BJ (cell line): ENCODE measurements around the gene PRPF40A. TPM values are rescaled to one million over a fixed set of nuclear protein-coding genes. Genes with fewer than 3 reads are reported as not detected.
"Not testable (repeated sequence)": the region's sequence is repeated elsewhere in the genome, so short reads cannot be mapped to it uniquely, and the experiment has no call there.

Experiments
- CTCF ChIA-PET: fragments of 350-600 bp; formaldehyde crosslinking; extraction: SDS; loops from one replicate; lab custom pipeline; 2021; ENCODE audit warnings: antibody characterized with exemption, inconsistent platforms; lab: Yijun Ruan, JAX
- POLR2A ChIA-PET: fragments of 300-600 bp; sonication (Branson Sonifier 250); formaldehyde crosslinking; extraction: SDS; loops from one replicate; lab custom pipeline; 2021; ENCODE audit warnings: antibody characterized with exemption; lab: Charles Lee
- DNase-seq: peaks from one replicate; pipeline ENCODE4 v3.0.0-alpha.2; 2011; ENCODE audit warnings: low read depth
- H3K27me3 ChIP-seq: 2 replicates; pipeline ENCODE4 v1.6.0; 2011; ENCODE audit warnings: low read length; ENCODE audit not compliant: control insufficient read depth, insufficient read depth
- H3K36me3 ChIP-seq: 2 replicates; pipeline ENCODE4 v1.5.1; 2011; ENCODE audit warnings: low read length; ENCODE audit not compliant: control insufficient read depth, insufficient read depth
- H3K4me3 ChIP-seq: 2 replicates; pipeline ENCODE4 v1.5.1; 2011; ENCODE audit warnings: low read depth, mild to moderate bottlenecking, control low read depth, low read length
- CTCF ChIP-seq: IDR thresholded peaks from 2 replicates; pipeline ENCODE4 v1.5.1; 2011; ENCODE audit warnings: low read depth, mild to moderate bottlenecking, control low read depth, inconsistent platforms, low read length, moderate library complexity; ENCODE audit not compliant: insufficient read depth
- polyA plus RNA-seq: library from polyadenylated mRNA; depleted of rRNA; stranded (reverse); fragments of >200 nt; gene quantifications from 2 replicates; pipeline ENCODE4 v1.2.3, GENCODE V29; 2011

The PRPF40A gene
- polyA plus RNA-seq, 1 experiment = 135 TPM

DNA sequence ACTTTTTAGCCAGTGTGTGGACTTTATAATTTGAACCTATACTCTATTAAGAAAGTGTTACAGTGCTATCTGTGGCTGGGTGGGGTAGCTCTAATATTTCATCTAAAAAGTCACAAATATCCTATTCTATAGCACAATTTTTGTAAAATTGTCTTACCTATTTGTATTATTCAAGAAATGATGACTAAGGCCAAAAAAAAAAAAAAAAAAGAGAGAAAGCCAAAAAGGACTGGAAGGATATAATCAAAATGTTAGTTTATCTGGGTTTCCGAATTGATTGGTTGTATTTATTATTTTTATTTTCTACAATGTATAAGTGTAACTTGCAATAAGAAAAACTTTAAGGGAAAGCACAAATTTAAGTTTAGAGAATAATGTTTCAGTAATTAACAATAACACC is 6.7 kb upstream of the PRPF40A start:
- no peak for TF ChIP-seq CTCF
- ChIA-PET POLR2A (no interaction called here), CTCF (no interaction called here)
- H3K4me3 ChIP-seq = no peak overlapping the region
- no peaks in the 10 kb centered on the region for H3K27me3 ChIP-seq
- DNase-seq = no peak
- no peaks in the 10 kb centered on the region for H3K36me3 ChIP-seq

GRCh38 chr2:152722639-152723038 is 5.4 kb upstream of the PRPF40A start:
- POLR2A ChIA-PET, DNase-seq, H3K27me3 ChIP-seq, CTCF ChIA-PET, H3K36me3 ChIP-seq, H3K4me3 ChIP-seq: not testable (repeated sequence)

- no peaks in the 10 kb centered on the region for H3K27me3 ChIP-seq
- no peak for TF ChIP-seq CTCF
- DNase-seq = no peak
- no peak overlapping the region for H3K4me3 ChIP-seq
- POLR2A ChIA-PET = no interaction called here
- CTCF ChIA-PET = interaction anchor here (0.6 kb wide), 1 partner anchor 9 kb away, joined by 3 read pairs; no protein-coding TSS in a partner anchor
- H3K36me3 ChIP-seq = no peaks in the 10 kb centered on the region
Observed at GRCh38 chr2:152720794-152721193, 3.5 kb upstream of the PRPF40A start.

GRCh38 chr2:152718909-152719645 is 1.8 kb upstream of the PRPF40A start:
- DNase-seq = no peak
- ChIA-PET POLR2A (no interaction called here), CTCF (no interaction called here)
- H3K27me3 ChIP-seq = no peaks in the 10 kb centered on the region
- TF ChIP-seq CTCF = no peak
- peak overlapping the region; percentile 72 for H3K4me3 ChIP-seq
- no peaks in the 10 kb centered on the region for H3K36me3 ChIP-seq

DNA sequence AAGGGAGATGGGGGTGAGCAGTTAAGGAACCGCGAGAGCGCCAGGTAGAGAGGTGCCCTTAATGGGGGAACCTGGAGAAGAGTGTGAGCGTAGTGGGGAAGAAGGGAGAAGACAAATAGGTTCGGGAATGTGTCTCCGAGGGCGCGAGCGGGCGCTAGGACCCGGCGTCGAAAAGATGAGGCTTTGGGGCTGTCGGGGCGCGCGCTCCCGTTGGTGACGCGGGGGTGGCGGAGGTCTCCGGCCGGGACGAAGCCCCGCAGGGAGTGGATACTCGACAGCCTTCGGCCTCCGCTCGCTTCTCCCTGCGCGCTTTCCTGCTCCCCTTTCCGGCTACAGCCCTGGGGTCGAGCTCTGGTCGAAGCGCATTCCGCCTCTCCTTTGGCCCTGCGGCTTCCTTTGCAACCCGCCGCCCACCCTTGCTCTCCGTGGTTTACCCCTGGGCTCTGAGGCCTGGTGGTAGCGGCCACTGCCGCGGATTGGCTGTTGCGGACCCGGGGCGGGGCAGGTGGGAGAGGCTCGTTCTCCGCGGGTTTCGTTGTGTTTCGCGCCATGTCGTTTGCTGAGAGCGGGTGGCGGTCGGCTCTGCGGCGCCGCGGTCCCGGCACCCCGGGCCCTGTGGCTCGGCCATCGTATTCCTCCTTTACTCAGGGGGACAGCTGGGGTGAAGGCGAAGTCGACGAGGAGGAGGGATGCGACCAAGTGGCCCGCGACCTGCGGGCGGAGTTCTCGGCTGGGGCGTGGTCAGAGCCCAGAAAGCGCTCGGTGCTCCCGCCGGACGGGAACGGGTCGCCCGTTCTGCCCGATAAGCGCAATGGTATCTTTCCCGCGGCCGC is 1.0 kb upstream of the PRPF40A start, which contains the start of gene ARL6IP6:
TSS of gene ARL6IP6 (plus strand) at position 545 of the 833 bp plus-strand sequence. CDS start at position 550, 5 bp downstream.
- POLR2A ChIA-PET = no interaction called here
- DNase-seq = peak; percentile 39
- CTCF ChIA-PET = no interaction called here

More for the DNA sequence above, 1.0 kb upstream of the PRPF40A start, which contains the start of gene ARL6IP6:
- H3K4me3 ChIP-seq = peak within 1 kb of the TSS; percentile 72
- TF ChIP-seq CTCF = no peak
- H3K27me3 ChIP-seq = no peaks in the 10 kb centered on the region
- H3K36me3 ChIP-seq = no peaks in the 10 kb centered on the region
